Mesenchymal stem cell (in vitro differentiated cells and primary cell): ENCODE data around the gene UBE2E1.
"Not testable (repeated sequence)": the region's sequence is repeated elsewhere in the genome, so short reads cannot be mapped to it uniquely, and the experiment has no call there.

ENCODE experiments used
- DNase-seq: peaks from one replicate; pipeline ENCODE4 v3.0.0-alpha.2; 2013
- H2AFZ ChIP-seq: one replicate; pipeline ENCODE4 v1.6.1; 2013; ENCODE audit warnings: low read depth, mild to moderate bottlenecking, control low read depth, inconsistent platforms, low read length, moderate library complexity
- H2AK5ac ChIP-seq: 2 replicates; pipeline ENCODE4 v1.6.1; 2013; ENCODE audit warnings: low read length, moderate library complexity, mild to moderate bottlenecking, inconsistent platforms; ENCODE audit not compliant: severe bottlenecking
- H2BK120ac ChIP-seq: one replicate; pipeline ENCODE4 v1.6.1; 2013; ENCODE audit warnings: low read depth, mild to moderate bottlenecking, inconsistent platforms, low read length, moderate library complexity
- H2BK12ac ChIP-seq, 2 experiments: one replicate each; pipeline ENCODE4 v1.6.1; 2013; ENCODE audit warnings: inconsistent platforms in 2 of 2, low read length in 2 of 2, mild to moderate bottlenecking in 2 of 2, moderate library complexity in 2 of 2, control low read depth in 1 of 2
- H2BK15ac ChIP-seq: one replicate; pipeline ENCODE4 v1.6.1; 2013; ENCODE audit warnings: mild to moderate bottlenecking, low read depth, inconsistent platforms; ENCODE audit not compliant: poor library complexity, severe bottlenecking
- H2BK5ac ChIP-seq: 2 replicates; pipeline ENCODE4 v1.6.1; 2013; ENCODE audit warnings: low read depth, mild to moderate bottlenecking, low read length, control low read depth, inconsistent platforms; ENCODE audit not compliant: poor library complexity, severe bottlenecking
- H3K14ac ChIP-seq, 2 experiments: one replicate each; pipeline ENCODE4 v1.6.1; 2013; ENCODE audit warnings: inconsistent platforms in 2 of 2, low read length in 2 of 2, control low read depth in 1 of 2, mild to moderate bottlenecking in 1 of 2, moderate library complexity in 1 of 2
- H3K18ac ChIP-seq, 2 experiments: one replicate each; pipeline ENCODE4 v1.6.1; 2013; ENCODE audit warnings: inconsistent platforms in 2 of 2, low read length in 2 of 2, control low read depth in 1 of 2, low read depth in 1 of 2, mild to moderate bottlenecking in 1 of 2
- H3K23ac ChIP-seq, 2 experiments: one replicate each; pipeline ENCODE4 v1.6.1; 2013; ENCODE audit warnings: inconsistent platforms in 2 of 2, low read length in 2 of 2, mild to moderate bottlenecking in 2 of 2, moderate library complexity in 2 of 2, control low read depth in 1 of 2
- H3K27ac ChIP-seq: 2 replicates; pipeline ENCODE4 v1.5.1; 2013; ENCODE audit warnings: mild to moderate bottlenecking, moderate library complexity, low read length, control low read depth, inconsistent platforms; ENCODE audit not compliant: poor library complexity, severe bottlenecking
- H3K27me3 ChIP-seq, 2 experiments: 2 replicates each; pipeline versions ENCODE4 v1.6.1 to v1.7.0; 2013; ENCODE audit warnings: low read length in 2 of 2, mild to moderate bottlenecking in 2 of 2, moderate library complexity in 2 of 2, control low read depth in 1 of 2, inconsistent platforms in 1 of 2; ENCODE audit not compliant: control insufficient read depth in 1 of 2, insufficient read depth in 1 of 2
- H3K36me3 ChIP-seq, 2 experiments: 2 replicates each; pipeline versions ENCODE4 v1.6.1 to v1.7.0; 2013; ENCODE audit warnings: low read length in 2 of 2, control low read depth in 1 of 2, inconsistent platforms in 1 of 2, low read depth in 1 of 2, mild to moderate bottlenecking in 1 of 2; ENCODE audit not compliant: insufficient read depth in 2 of 2, control insufficient read depth in 1 of 2
- H3K4ac ChIP-seq, 2 experiments: one replicate each; pipeline ENCODE4 v1.6.1; 2013; ENCODE audit warnings: inconsistent platforms in 2 of 2, low read length in 2 of 2, mild to moderate bottlenecking in 2 of 2, moderate library complexity in 2 of 2, control low read depth in 1 of 2, low read depth in 1 of 2
- H3K4me1 ChIP-seq: 2 replicates; pipeline ENCODE4 v1.6.1; 2013; ENCODE audit warnings: low read depth, low read length, control low read depth; ENCODE audit not compliant: control insufficient read depth, insufficient read depth
- H3K4me2 ChIP-seq: 2 replicates; pipeline ENCODE4 v1.6.1; 2013; ENCODE audit warnings: low read length, mild to moderate bottlenecking, inconsistent platforms; ENCODE audit not compliant: poor library complexity, severe bottlenecking
- H3K4me3 ChIP-seq, 2 experiments: 2 replicates each; pipeline versions ENCODE4 v1.5.1 to v1.7.0; 2013; ENCODE audit warnings: low read length in 2 of 2, mild to moderate bottlenecking in 2 of 2, control low read depth in 1 of 2, low read depth in 1 of 2; ENCODE audit not compliant: insufficient read depth in 1 of 2
- H3K79me1 ChIP-seq: replicated peaks from 2 replicates; pipeline ENCODE4 v1.6.1; 2013; ENCODE audit warnings: mild to moderate bottlenecking, control low read depth, low read length, inconsistent platforms; ENCODE audit not compliant: poor library complexity, severe bottlenecking
- H3K9ac ChIP-seq: 2 replicates; pipeline ENCODE4 v1.7.0; 2013; ENCODE audit warnings: mild to moderate bottlenecking, low read length, moderate library complexity
- H3K9me3 ChIP-seq: 2 replicates; pipeline ENCODE4 v1.7.0; 2013; ENCODE audit warnings: mild to moderate bottlenecking, low read length; ENCODE audit not compliant: control insufficient read depth
- H4K8ac ChIP-seq: one replicate; pipeline ENCODE4 v1.6.1; 2013; ENCODE audit warnings: inconsistent platforms, mild to moderate bottlenecking, low read length, moderate library complexity
- H4K91ac ChIP-seq: one replicate; pipeline ENCODE4 v1.6.1; 2013; ENCODE audit warnings: mild to moderate bottlenecking, low read length, inconsistent platforms
- WGBS: methylation state at CpG from one replicate; pipeline ENCODE4 v1.1.7; 2013; ENCODE audit warnings: mixed read lengths; 5-methylcytosine and 5-hydroxymethylcytosine counted together

UBE2E1 gene

GRCh38 chr3:23904545-23904944, 98.8 kb downstream of the UBE2E1 start:
- Histone ChIP-seq H3K14ac (no peak overlapping the region), H3K9me3 (no peaks in the 10 kb centered on the region), H3K79me1 (peaks cover 9% of the 10 kb centered on the region), H2BK15ac (no peak overlapping the region), H3K18ac (no peak overlapping the region), H3K27me3 (no peaks in the 10 kb centered on the region), H2BK12ac (no peak overlapping the region), H3K36me3 (peaks cover 16 to 75% of the 10 kb centered on the region in 2 experiments), H3K4me2 (no peak overlapping the region), H3K9ac (no peak overlapping the region), H2AFZ (no peak overlapping the region), H3K27ac (no peak overlapping the region), H3K4me3 (no peak overlapping the region), H4K8ac (no peak overlapping the region), H2BK120ac (no peak overlapping the region), H3K23ac (no peak overlapping the region), H3K4me1 (no peaks in the 10 kb centered on the region), H3K4ac (no peak overlapping the region), H2BK5ac (no peak overlapping the region), H2AK5ac (no peak overlapping the region), H4K91ac (no peak overlapping the region)
- DNase-seq, result no peak

GRCh38 chr3:23909341-23909740, 103.6 kb downstream of the UBE2E1 start:
- no peak overlapping the region for H2AK5ac ChIP-seq
- no peak overlapping the region for H2BK5ac ChIP-seq
- peaks cover 11 to 59% of the 10 kb centered on the region in 2 experiments for H3K36me3 ChIP-seq
- H3K14ac ChIP-seq, result no peak overlapping the region
- WGBS, result 94% methylated on average over 6 of the region's 7 CpGs
- H3K27me3 ChIP-seq, result no peaks in the 10 kb centered on the region
- no peak overlapping the region for H4K91ac ChIP-seq
- H3K4ac ChIP-seq, result no peak overlapping the region
- no peak overlapping the region for H3K4me2 ChIP-seq
- H4K8ac ChIP-seq, result no peak overlapping the region
- peaks cover 5% of the 10 kb centered on the region for H3K79me1 ChIP-seq
- no peak overlapping the region for H3K23ac ChIP-seq
- no peak overlapping the region for H2BK120ac ChIP-seq
- no peak overlapping the region for H3K4me3 ChIP-seq
- H2BK15ac ChIP-seq, result no peak overlapping the region
- H2BK12ac ChIP-seq, result no peak overlapping the region
- no peak for DNase-seq
- H3K4me1 ChIP-seq, result no peaks in the 10 kb centered on the region
- H2AFZ ChIP-seq, result no peak overlapping the region
- H3K27ac ChIP-seq, result no peak overlapping the region
- H3K18ac ChIP-seq, result no peak overlapping the region
- H3K9me3 ChIP-seq, result no peaks in the 10 kb centered on the region
- H3K9ac ChIP-seq, result no peak overlapping the region

GRCh38 chr3:23911397-23911796, 105.6 kb downstream of the UBE2E1 start:
- DNase-seq, result no peak
- H2AK5ac ChIP-seq, result no peak overlapping the region
- WGBS, result 90% methylated on average over 2 of the region's 2 CpGs

GRCh38 chr3:23912335-23912734, 106.6 kb downstream of the UBE2E1 start:
- peaks cover 11 to 36% of the 10 kb centered on the region in 2 experiments for H3K36me3 ChIP-seq
- H3K27me3 ChIP-seq, H3K18ac ChIP-seq, H3K23ac ChIP-seq, H3K4me3 ChIP-seq, H4K8ac ChIP-seq, H3K9me3 ChIP-seq, H2BK15ac ChIP-seq, H3K4ac ChIP-seq, H4K91ac ChIP-seq, H2BK5ac ChIP-seq, DNase-seq, H3K4me1 ChIP-seq, H2BK120ac ChIP-seq, H3K9ac ChIP-seq, H2BK12ac ChIP-seq, H3K14ac ChIP-seq, H2AFZ ChIP-seq, H3K4me2 ChIP-seq, H2AK5ac ChIP-seq, H3K27ac ChIP-seq: not testable (repeated sequence)
- WGBS, result 95% methylated on average over 2 of the region's 3 CpGs
- peaks cover 10% of the 10 kb centered on the region for H3K79me1 ChIP-seq

More at GRCh38 chr3:23911397-23911796, 105.6 kb downstream of the UBE2E1 start:
- Histone ChIP-seq H2BK120ac (no peak overlapping the region), H4K91ac (no peak overlapping the region), H3K4ac (no peak overlapping the region), H4K8ac (no peak overlapping the region), H2BK5ac (no peak overlapping the region), H3K14ac (no peak overlapping the region), H3K4me2 (no peak overlapping the region), H3K23ac (no peak overlapping the region), H2BK15ac (no peak overlapping the region), H3K9ac (no peak overlapping the region), H3K27me3 (no peaks in the 10 kb centered on the region), H3K4me3 (no peak overlapping the region), H3K27ac (no peak overlapping the region), H3K79me1 (peaks cover 11% of the 10 kb centered on the region), H3K18ac (no peak overlapping the region), H3K4me1 (no peaks in the 10 kb centered on the region), H2BK12ac (no peak overlapping the region), H2AFZ (no peak overlapping the region), H3K36me3 (peaks cover 11 to 42% of the 10 kb centered on the region in 2 experiments), H3K9me3 (no peaks in the 10 kb centered on the region)
